Prostate gland (tissue), 2 donors: ENCODE data around the gene PRRX1.

Experiments
- POLR2AphosphoS5 ChIP-seq: sonication (generic); formaldehyde crosslinking; IDR thresholded peaks from one replicate; pipeline ENCODE4 v1.6.1; 2017; ENCODE audit warnings: antibody characterized with exemption
- TF ChIP-seq, protein P1 (sequence below), 4 experiments: fragments of 200-600 bp in 2 of 4; fragments of 450-650 bp in 2 of 4; sonication (generic) in 2 of 4; IDR thresholded peaks; 1 replicate in 3 of 4; 2 replicates in 1 of 4; pipeline ENCODE4 v1.5.1; 2016 to 2019; ENCODE audit warnings: antibody characterized with exemption in 4 of 4, mild to moderate bottlenecking in 2 of 4, moderate library complexity in 2 of 4

DNA sequence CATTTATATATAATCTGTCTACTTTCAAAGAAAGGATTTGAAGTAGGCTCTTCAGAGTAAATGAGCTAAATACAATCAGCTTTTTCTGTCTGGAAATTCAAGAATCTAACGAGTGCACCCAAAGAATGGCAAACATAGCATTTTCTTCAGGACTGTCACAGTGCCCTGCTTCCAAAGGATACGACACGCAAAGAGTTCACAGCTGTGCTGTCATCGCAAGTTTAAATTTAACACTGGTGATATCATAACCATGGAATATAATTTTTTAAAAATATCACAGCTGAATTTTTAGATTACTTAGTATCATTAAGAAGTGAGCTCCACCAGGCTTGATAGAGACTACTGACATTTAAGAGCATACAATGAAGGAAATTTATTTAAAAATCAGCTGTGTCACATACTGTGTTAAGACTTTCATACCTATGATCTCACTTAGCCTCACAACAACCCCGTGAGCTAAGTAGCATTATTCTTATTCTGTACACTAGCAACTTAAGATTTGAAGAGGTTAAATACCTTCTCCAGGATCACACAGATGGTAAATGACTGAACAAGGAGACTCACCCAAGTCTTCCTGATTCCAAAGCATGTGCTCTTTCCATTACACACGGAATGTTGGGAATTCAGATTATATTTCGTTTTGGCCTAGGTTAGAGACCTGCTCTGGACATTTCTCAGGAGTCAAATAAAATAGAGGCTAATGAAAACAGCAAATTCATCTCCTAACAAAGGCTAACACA lies 46.2 kb upstream of the PRRX1 start:
- TF ChIP-seq, protein P1, sequence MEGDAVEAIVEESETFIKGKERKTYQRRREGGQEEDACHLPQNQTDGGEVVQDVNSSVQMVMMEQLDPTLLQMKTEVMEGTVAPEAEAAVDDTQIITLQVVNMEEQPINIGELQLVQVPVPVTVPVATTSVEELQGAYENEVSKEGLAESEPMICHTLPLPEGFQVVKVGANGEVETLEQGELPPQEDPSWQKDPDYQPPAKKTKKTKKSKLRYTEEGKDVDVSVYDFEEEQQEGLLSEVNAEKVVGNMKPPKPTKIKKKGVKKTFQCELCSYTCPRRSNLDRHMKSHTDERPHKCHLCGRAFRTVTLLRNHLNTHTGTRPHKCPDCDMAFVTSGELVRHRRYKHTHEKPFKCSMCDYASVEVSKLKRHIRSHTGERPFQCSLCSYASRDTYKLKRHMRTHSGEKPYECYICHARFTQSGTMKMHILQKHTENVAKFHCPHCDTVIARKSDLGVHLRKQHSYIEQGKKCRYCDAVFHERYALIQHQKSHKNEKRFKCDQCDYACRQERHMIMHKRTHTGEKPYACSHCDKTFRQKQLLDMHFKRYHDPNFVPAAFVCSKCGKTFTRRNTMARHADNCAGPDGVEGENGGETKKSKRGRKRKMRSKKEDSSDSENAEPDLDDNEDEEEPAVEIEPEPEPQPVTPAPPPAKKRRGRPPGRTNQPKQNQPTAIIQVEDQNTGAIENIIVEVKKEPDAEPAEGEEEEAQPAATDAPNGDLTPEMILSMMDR (IDR thresholded peaks at IDR 0.05), result no peak
- TF ChIP-seq POLR2AphosphoS5, result no peak
